ENCODE measurements around the gene EHMT2.

Gene EHMT2

GRCh38 chr6:31927863-31928671, 30.6 kb upstream of the EHMT2 start:
- Histone ChIP-seq H3K27me3 (ENCODE audit: insufficient read depth, low read length) (no peaks in the 10 kb centered on the region), H3K14ac (ENCODE audit: low read length) (no peak overlapping the region), H2AFZ (ENCODE audit: insufficient read depth, low read length, poor library complexity) (no peak overlapping the region), H4K12ac (ENCODE audit: low read depth, low read length) (no peak overlapping the region), H3K23ac (ENCODE audit: low read length) (no peak overlapping the region), H3K36me3 (ENCODE audit: control insufficient read depth in 1 of 2, insufficient read depth in 2 of 2, low read length in 2 of 2) (no peaks in the 10 kb centered on the region), H2BK5ac (ENCODE audit: low read depth, low read length, poor library complexity) (no peak overlapping the region), H4K91ac (ENCODE audit: low read depth, low read length) (no peak overlapping the region), H2BK120ac (ENCODE audit: insufficient read depth, low read length, poor library complexity) (no peak overlapping the region), H3K79me1 (ENCODE audit: low read length) (no peaks in the 10 kb centered on the region), H2AK5ac (ENCODE audit: low read length) (no peak overlapping the region), H2BK12ac (ENCODE audit: low read length) (no peak overlapping the region), H3K4me3 (ENCODE audit: low read depth, low read length) (no peak overlapping the region), H3K79me2 (ENCODE audit: control insufficient read depth, insufficient read depth, low read length, poor library complexity) (no peaks in the 10 kb centered on the region), H3K4me1 (ENCODE audit: control insufficient read depth in 1 of 2, insufficient read depth in 2 of 2, low read length in 2 of 2) (no peaks in the 10 kb centered on the region), H3K27ac (ENCODE audit: low read depth, low read length) (no peak overlapping the region), H3K4me2 (ENCODE audit: low read length) (no peak overlapping the region), H4K8ac (ENCODE audit: low read depth, low read length) (no peak overlapping the region), H3K9ac (ENCODE audit: low read length) (no peak overlapping the region), H3K9me3 (ENCODE audit: insufficient read depth, low read depth, low read length) (no peaks in the 10 kb centered on the region), H3K4ac (ENCODE audit: low read depth, low read length) (no peak overlapping the region), H3K18ac (ENCODE audit: low read length) (no peak overlapping the region)
- DNase-seq = no peak
- no CpG with 5 or more reads among the region's 11 CpGs for WGBS (ENCODE audit: extremely low coverage, insufficient coverage, insufficient read length)

DNA sequence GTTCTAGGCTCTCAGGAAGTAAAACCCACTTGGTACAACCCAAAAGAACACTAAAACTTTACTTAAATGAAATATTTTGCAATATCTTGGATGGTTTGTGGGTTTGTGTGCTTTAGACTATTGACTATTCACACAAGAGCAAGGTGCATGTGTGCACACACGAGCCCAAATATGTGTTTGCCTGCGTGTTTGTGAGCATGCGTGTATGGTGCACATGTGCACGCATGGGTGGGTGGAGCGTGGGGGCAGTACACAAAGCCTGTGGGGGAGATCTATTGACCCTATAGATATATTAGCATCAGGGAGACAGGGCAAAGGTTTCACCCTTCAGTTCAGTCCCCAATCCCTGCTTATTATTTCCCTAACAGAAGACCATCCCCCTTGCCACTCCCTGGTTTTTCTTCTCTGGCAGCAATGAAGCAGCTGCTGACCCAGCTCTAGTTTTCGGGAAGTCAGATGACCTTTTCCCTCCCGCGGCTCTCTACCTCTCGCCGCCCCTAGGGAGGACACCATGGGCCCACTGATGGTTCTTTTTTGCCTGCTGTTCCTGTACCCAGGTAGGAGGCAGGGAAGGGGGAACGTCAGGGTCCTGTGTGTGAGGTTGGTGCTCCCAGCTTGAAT, 29.9 kb upstream of the EHMT2 start, which contains the start of gene C2:
Gene C2 (plus strand): TSS at position 476 of the 621 bp plus-strand sequence. CDS start 36 bp downstream, at position 512.
- Histone ChIP-seq H3K36me3 (ENCODE audit: control insufficient read depth in 1 of 2, insufficient read depth in 2 of 2, low read length in 2 of 2) (no peaks in the 10 kb centered on the region), H3K4me2 (ENCODE audit: low read length) (no peak within 1 kb of the TSS), H2BK5ac (ENCODE audit: low read depth, low read length, poor library complexity) (no peak within 1 kb of the TSS), H4K12ac (ENCODE audit: low read depth, low read length) (no peak within 1 kb of the TSS), H3K18ac (ENCODE audit: low read length) (no peak within 1 kb of the TSS), H3K79me1 (ENCODE audit: low read length) (no peaks in the 10 kb centered on the region), H2AFZ (ENCODE audit: insufficient read depth, low read length, poor library complexity) (no peak within 1 kb of the TSS), H3K14ac (ENCODE audit: low read length) (no peak within 1 kb of the TSS), H3K4me1 (ENCODE audit: control insufficient read depth in 1 of 2, insufficient read depth in 2 of 2, low read length in 2 of 2) (no peaks in the 10 kb centered on the region), H2BK12ac (ENCODE audit: low read length) (no peak within 1 kb of the TSS), H3K4me3 (ENCODE audit: low read depth, low read length) (no peak within 1 kb of the TSS), H3K27ac (ENCODE audit: low read depth, low read length) (no peak within 1 kb of the TSS), H3K4ac (ENCODE audit: low read depth, low read length) (no peak within 1 kb of the TSS), H3K79me2 (ENCODE audit: control insufficient read depth, insufficient read depth, low read length, poor library complexity) (no peaks in the 10 kb centered on the region), H3K9ac (ENCODE audit: low read length) (no peak within 1 kb of the TSS), H2AK5ac (ENCODE audit: low read length) (no peak within 1 kb of the TSS), H3K23ac (ENCODE audit: low read length) (no peak within 1 kb of the TSS), H3K27me3 (ENCODE audit: insufficient read depth, low read length) (no peaks in the 10 kb centered on the region), H3K9me3 (ENCODE audit: insufficient read depth, low read depth, low read length) (no peaks in the 10 kb centered on the region), H2BK120ac (ENCODE audit: insufficient read depth, low read length, poor library complexity) (no peak within 1 kb of the TSS), H4K91ac (ENCODE audit: low read depth, low read length) (no peak within 1 kb of the TSS), H4K8ac (ENCODE audit: low read depth, low read length) (no peak within 1 kb of the TSS)
- WGBS (ENCODE audit: extremely low coverage, insufficient coverage, insufficient read length) = no CpG with 5 or more reads among the region's 11 CpGs
- peak in 1 of 2 donors; percentile 18 for DNase-seq

GRCh38 chr6:31922942-31923341, 25.4 kb upstream of the EHMT2 start:
- no peak overlapping the region for H3K23ac ChIP-seq (ENCODE audit: low read length)
- H3K79me1 ChIP-seq (ENCODE audit: low read length) = no peaks in the 10 kb centered on the region
- H4K91ac ChIP-seq (ENCODE audit: low read depth, low read length) = no peak overlapping the region
- H3K18ac ChIP-seq (ENCODE audit: low read length) = no peak overlapping the region
- no peaks in the 10 kb centered on the region for H3K27me3 ChIP-seq (ENCODE audit: insufficient read depth, low read length)
- H2BK5ac ChIP-seq (ENCODE audit: low read depth, low read length, poor library complexity) = no peak overlapping the region
- H3K4me3 ChIP-seq (ENCODE audit: low read depth, low read length) = no peak overlapping the region
- H4K12ac ChIP-seq (ENCODE audit: low read depth, low read length) = no peak overlapping the region
- H4K8ac ChIP-seq (ENCODE audit: low read depth, low read length) = no peak overlapping the region
- H3K79me2 ChIP-seq (ENCODE audit: control insufficient read depth, insufficient read depth, low read length, poor library complexity) = no peaks in the 10 kb centered on the region
- no peak overlapping the region for H3K27ac ChIP-seq (ENCODE audit: low read depth, low read length)
- H3K36me3 ChIP-seq (ENCODE audit: control insufficient read depth in 1 of 2, insufficient read depth in 2 of 2, low read length in 2 of 2) = no peaks in the 10 kb centered on the region
- no peak overlapping the region for H2BK120ac ChIP-seq (ENCODE audit: insufficient read depth, low read length, poor library complexity)
- no peaks in the 10 kb centered on the region for H3K9me3 ChIP-seq (ENCODE audit: insufficient read depth, low read depth, low read length)
- no peak overlapping the region for H2AK5ac ChIP-seq (ENCODE audit: low read length)
- H3K4ac ChIP-seq (ENCODE audit: low read depth, low read length) = no peak overlapping the region
- H3K4me1 ChIP-seq (ENCODE audit: control insufficient read depth in 1 of 2, insufficient read depth in 2 of 2, low read length in 2 of 2) = no peaks in the 10 kb centered on the region
- H2AFZ ChIP-seq (ENCODE audit: insufficient read depth, low read length, poor library complexity) = no peak overlapping the region
- no peak overlapping the region for H3K4me2 ChIP-seq (ENCODE audit: low read length)
- H3K14ac ChIP-seq (ENCODE audit: low read length) = no peak overlapping the region
- no peak overlapping the region for H3K9ac ChIP-seq (ENCODE audit: low read length)
- DNase-seq = peak in 1 of 2 donors; percentile 48
- no peak overlapping the region for H2BK12ac ChIP-seq (ENCODE audit: low read length)
- no CpG with 5 or more reads among the region's 5 CpGs for WGBS (ENCODE audit: extremely low coverage, insufficient coverage, insufficient read length)

GRCh38 chr6:31920811-31921210, 23.3 kb upstream of the EHMT2 start:
- Histone ChIP-seq H3K79me2 (ENCODE audit: control insufficient read depth, insufficient read depth, low read length, poor library complexity) (no peaks in the 10 kb centered on the region), H2BK120ac (ENCODE audit: insufficient read depth, low read length, poor library complexity) (no peak overlapping the region), H3K4me2 (ENCODE audit: low read length) (no peak overlapping the region), H3K79me1 (ENCODE audit: low read length) (no peaks in the 10 kb centered on the region), H2BK12ac (ENCODE audit: low read length) (no peak overlapping the region), H2AK5ac (ENCODE audit: low read length) (no peak overlapping the region), H3K4me1 (ENCODE audit: control insufficient read depth in 1 of 2, insufficient read depth in 2 of 2, low read length in 2 of 2) (peaks cover 0 to under 1% of the 10 kb centered on the region in 2 experiments), H3K27me3 (ENCODE audit: insufficient read depth, low read length) (no peaks in the 10 kb centered on the region), H3K4ac (ENCODE audit: low read depth, low read length) (no peak overlapping the region), H3K27ac (ENCODE audit: low read depth, low read length) (no peak overlapping the region), H3K4me3 (ENCODE audit: low read depth, low read length) (no peak overlapping the region), H3K14ac (ENCODE audit: low read length) (no peak overlapping the region), H2AFZ (ENCODE audit: insufficient read depth, low read length, poor library complexity) (no peak overlapping the region), H3K9me3 (ENCODE audit: insufficient read depth, low read depth, low read length) (no peaks in the 10 kb centered on the region), H3K9ac (ENCODE audit: low read length) (no peak overlapping the region), H3K23ac (ENCODE audit: low read length) (no peak overlapping the region), H3K36me3 (ENCODE audit: control insufficient read depth in 1 of 2, insufficient read depth in 2 of 2, low read length in 2 of 2) (no peaks in the 10 kb centered on the region), H3K18ac (ENCODE audit: low read length) (no peak overlapping the region), H4K12ac (ENCODE audit: low read depth, low read length) (no peak overlapping the region), H2BK5ac (ENCODE audit: low read depth, low read length, poor library complexity) (no peak overlapping the region), H4K91ac (ENCODE audit: low read depth, low read length) (no peak overlapping the region), H4K8ac (ENCODE audit: low read depth, low read length) (no peak overlapping the region)
- no peak for DNase-seq
- WGBS (ENCODE audit: extremely low coverage, insufficient coverage, insufficient read length) = no CpG with 5 or more reads among the region's 2 CpGs

All from trophoblast cell (in vitro differentiated cells and primary cell).